HL-60 (cell line): ENCODE data around the gene ESD.

Source experiments
- DNase-seq, 2 experiments: peaks; one replicate each; pipeline ENCODE4 v3.0.0-alpha.2; 2010 to 2020; ENCODE audit warnings: low read depth in 1 of 2, low spot score in 1 of 2
- H3K27ac ChIP-seq: fragments of 250-450 bp; sonication (Bioruptor Pico); replicated peaks from 2 replicates; pipeline ENCODE4 v1.5.1; 2020; ENCODE audit warnings: mild to moderate bottlenecking, moderate library complexity
- H3K27me3 ChIP-seq: fragments of 250-450 bp; sonication (Bioruptor Pico); 2 replicates; pipeline ENCODE4 v1.5.1; 2021; ENCODE audit warnings: mild to moderate bottlenecking, moderate library complexity; ENCODE audit not compliant: insufficient read depth, poor library complexity, severe bottlenecking
- H3K4me3 ChIP-seq: replicated peaks from 2 replicates; pipeline ENCODE4 v1.5.1; 2011; ENCODE audit warnings: mild to moderate bottlenecking, control low read depth, low read length; ENCODE audit not compliant: insufficient read depth
- GABPA ChIP-seq: IDR thresholded peaks from 2 replicates; pipeline ENCODE4 v1.6.1; 2012; ENCODE audit warnings: low read depth
- POLR2AphosphoS5 ChIP-seq: IDR thresholded peaks from 2 replicates; pipeline ENCODE4 v1.6.1; 2012; ENCODE audit warnings: low read depth
- SPI1 ChIP-seq: IDR thresholded peaks from 2 replicates; pipeline ENCODE4 v1.6.1; 2012; ENCODE audit warnings: low read depth, mild to moderate bottlenecking, borderline replicate concordance
- TF ChIP-seq, protein P1 (sequence below): IDR thresholded peaks from one replicate; pipeline ENCODE4 v1.5.1; 2011; ENCODE audit warnings: low read length, control low read depth, inconsistent platforms; ENCODE audit not compliant: insufficient read depth
- TF ChIP-seq, protein P2 (sequence below): IDR thresholded peaks from 2 replicates; pipeline ENCODE4 v1.6.1; 2012; ENCODE audit warnings: low read depth; ENCODE audit not compliant: insufficient replicate concordance

ESD gene

DNA sequence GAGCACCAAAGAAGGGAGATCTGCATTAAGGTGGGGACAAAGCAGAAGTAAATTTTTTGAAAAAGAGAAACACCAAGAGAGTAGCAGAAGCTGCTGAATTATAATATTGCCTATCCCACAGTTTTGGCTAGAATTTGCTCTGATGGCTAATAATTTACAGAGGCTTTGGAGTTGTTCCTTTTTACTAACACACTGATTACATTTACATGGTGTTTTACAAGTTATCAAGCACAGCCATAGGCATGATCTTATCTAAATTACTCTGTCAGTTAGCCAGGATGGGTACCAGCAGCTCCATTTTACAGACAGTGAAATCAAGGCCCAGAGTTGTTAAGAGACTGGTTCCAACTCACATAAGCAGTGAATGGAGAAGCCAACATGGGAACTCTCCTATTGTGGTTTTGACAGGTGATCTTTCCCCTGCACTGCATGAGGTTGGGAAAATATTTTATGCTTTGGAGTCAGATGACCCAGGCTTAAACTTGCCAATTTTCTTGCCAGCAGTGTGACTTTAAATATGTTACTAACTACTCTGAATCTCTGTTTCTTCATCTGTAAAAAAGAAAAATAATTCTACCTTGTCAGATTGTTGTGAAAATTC lies 33.5 kb upstream of the ESD start:
- TF ChIP-seq, protein P1, sequence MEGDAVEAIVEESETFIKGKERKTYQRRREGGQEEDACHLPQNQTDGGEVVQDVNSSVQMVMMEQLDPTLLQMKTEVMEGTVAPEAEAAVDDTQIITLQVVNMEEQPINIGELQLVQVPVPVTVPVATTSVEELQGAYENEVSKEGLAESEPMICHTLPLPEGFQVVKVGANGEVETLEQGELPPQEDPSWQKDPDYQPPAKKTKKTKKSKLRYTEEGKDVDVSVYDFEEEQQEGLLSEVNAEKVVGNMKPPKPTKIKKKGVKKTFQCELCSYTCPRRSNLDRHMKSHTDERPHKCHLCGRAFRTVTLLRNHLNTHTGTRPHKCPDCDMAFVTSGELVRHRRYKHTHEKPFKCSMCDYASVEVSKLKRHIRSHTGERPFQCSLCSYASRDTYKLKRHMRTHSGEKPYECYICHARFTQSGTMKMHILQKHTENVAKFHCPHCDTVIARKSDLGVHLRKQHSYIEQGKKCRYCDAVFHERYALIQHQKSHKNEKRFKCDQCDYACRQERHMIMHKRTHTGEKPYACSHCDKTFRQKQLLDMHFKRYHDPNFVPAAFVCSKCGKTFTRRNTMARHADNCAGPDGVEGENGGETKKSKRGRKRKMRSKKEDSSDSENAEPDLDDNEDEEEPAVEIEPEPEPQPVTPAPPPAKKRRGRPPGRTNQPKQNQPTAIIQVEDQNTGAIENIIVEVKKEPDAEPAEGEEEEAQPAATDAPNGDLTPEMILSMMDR: no peak
- TF ChIP-seq SPI1 (no peak), GABPA (no peak), POLR2AphosphoS5 (no peak)
- TF ChIP-seq, protein P2, sequence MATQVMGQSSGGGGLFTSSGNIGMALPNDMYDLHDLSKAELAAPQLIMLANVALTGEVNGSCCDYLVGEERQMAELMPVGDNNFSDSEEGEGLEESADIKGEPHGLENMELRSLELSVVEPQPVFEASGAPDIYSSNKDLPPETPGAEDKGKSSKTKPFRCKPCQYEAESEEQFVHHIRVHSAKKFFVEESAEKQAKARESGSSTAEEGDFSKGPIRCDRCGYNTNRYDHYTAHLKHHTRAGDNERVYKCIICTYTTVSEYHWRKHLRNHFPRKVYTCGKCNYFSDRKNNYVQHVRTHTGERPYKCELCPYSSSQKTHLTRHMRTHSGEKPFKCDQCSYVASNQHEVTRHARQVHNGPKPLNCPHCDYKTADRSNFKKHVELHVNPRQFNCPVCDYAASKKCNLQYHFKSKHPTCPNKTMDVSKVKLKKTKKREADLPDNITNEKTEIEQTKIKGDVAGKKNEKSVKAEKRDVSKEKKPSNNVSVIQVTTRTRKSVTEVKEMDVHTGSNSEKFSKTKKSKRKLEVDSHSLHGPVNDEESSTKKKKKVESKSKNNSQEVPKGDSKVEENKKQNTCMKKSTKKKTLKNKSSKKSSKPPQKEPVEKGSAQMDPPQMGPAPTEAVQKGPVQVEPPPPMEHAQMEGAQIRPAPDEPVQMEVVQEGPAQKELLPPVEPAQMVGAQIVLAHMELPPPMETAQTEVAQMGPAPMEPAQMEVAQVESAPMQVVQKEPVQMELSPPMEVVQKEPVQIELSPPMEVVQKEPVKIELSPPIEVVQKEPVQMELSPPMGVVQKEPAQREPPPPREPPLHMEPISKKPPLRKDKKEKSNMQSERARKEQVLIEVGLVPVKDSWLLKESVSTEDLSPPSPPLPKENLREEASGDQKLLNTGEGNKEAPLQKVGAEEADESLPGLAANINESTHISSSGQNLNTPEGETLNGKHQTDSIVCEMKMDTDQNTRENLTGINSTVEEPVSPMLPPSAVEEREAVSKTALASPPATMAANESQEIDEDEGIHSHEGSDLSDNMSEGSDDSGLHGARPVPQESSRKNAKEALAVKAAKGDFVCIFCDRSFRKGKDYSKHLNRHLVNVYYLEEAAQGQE: no peak
- H3K27me3 ChIP-seq: no peaks in the 10 kb centered on the region
- DNase-seq: no peak
- no peak overlapping the region for H3K27ac ChIP-seq
- H3K4me3 ChIP-seq: no peak overlapping the region

DNA sequence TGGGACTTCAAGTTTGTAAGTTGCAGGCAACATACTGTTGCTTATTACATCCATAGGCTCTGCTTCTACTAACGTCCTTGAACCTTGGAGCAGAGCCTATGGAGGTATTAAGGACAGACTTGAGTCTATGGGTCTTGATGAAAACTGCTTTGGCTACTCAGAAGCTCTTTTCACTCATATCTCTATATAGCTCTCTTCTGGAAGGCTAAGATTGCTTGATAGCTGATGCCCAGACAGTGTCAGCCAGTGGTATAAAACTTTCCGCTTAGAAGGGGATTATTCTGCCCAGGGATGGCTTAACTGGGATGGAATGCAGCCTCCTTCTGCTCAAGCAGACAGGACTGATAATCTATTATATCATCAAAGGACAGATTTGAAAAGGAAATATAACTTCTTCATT lies 25.6 kb upstream of the ESD start:
- Histone ChIP-seq H3K27ac (no peak overlapping the region), H3K4me3 (no peak overlapping the region), H3K27me3 (no peaks in the 10 kb centered on the region)
- DNase-seq: no peak
- TF ChIP-seq, protein P2: no peak

DNA sequence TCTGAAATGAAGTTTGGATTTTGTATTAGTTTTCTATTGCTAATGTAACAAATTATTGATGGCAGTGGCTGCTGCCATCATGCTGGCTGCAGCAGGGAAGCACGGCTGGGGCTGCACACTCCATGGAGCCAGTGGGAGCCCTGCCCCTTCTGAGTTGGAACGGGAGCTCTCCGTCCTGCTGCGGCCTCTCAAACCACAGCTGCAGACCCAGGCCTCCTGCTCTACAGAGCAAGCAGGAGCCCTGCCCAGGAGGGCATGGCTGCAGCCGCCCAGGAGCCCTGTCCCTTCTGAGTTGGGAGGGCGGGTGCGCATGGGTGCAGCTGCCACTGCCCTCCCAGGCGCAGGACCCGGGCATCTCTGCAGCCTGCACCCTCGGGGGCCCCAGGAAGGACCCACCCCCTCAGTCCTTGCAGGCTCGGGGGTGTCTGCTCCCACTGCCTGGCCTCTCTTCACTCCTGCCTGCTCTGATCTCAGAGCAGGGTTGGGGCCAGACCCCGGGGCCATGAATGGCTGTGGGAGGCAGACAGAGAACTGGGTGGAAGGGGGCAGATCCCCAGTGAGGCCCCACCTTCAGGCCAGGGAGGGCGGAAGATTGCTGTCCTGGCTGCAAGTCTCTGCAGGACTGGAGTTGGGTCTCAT lies 21.0 kb upstream of the ESD start:
- DNase-seq: no peak
- TF ChIP-seq POLR2AphosphoS5 (no peak), SPI1 (no peak), GABPA (no peak)
- TF ChIP-seq, protein P1: no peak
- TF ChIP-seq, protein P2: no peak
- H3K27ac ChIP-seq: no peak overlapping the region
- H3K27me3 ChIP-seq: no peaks in the 10 kb centered on the region
- H3K4me3 ChIP-seq: no peak overlapping the region
